Tibial nerve (tissue), 4 donors: ENCODE data around the gene AKAP6. TPM values are rescaled to one million over a fixed set of nuclear protein-coding genes. Genes with fewer than 3 reads are reported as not detected.

Experiments
- DNase-seq, 2 donors: peaks; one replicate each; pipeline ENCODE4 v3.0.0-alpha.2; 2019; ENCODE audit warnings: low spot score in 2 of 2
- H3K27ac ChIP-seq, 4 donors: fragments of 200-600 bp; sonication (generic) in 3 of 4; one replicate each; pipeline ENCODE4 v1.5.1; 2017 to 2019; ENCODE audit warnings: mild to moderate bottlenecking in 1 of 4
- H3K27me3 ChIP-seq, 2 donors: fragments of 200-600 bp; sonication (generic) in 1 of 2; one replicate each; pipeline versions ENCODE4 v1.5.1 to v1.6.0; 2017 to 2019
- H3K36me3 ChIP-seq, 3 donors: fragments of 200-600 bp; sonication (generic); one replicate each; pipeline ENCODE4 v1.5.1; 2018 to 2019
- H3K4me1 ChIP-seq, 4 donors: fragments of 200-600 bp; sonication (generic) in 3 of 4; one replicate each; pipeline ENCODE4 v1.5.1; 2017 to 2019
- H3K4me3 ChIP-seq, 4 donors: fragments of 200-600 bp; sonication (generic) in 3 of 4; one replicate each; pipeline ENCODE4 v1.5.1; 2017 to 2019; ENCODE audit warnings: mild to moderate bottlenecking in 1 of 4, moderate library complexity in 1 of 4
- H3K9me3 ChIP-seq, 4 donors: fragments of 200-600 bp; sonication (generic) in 3 of 4; one replicate each; pipeline ENCODE4 v1.5.1; 2017 to 2019
- CTCF ChIP-seq, 5 experiments: fragments of 200-600 bp in 3 of 5; fragments of 450-650 bp in 2 of 5; sonication (generic) in 3 of 5; IDR thresholded peaks; one replicate each; pipeline ENCODE4 v1.5.1; 2016 to 2019; ENCODE audit warnings: antibody characterized with exemption in 5 of 5, mild to moderate bottlenecking in 3 of 5, moderate library complexity in 2 of 5
- EP300 ChIP-seq, 2 donors: sonication (generic); formaldehyde crosslinking; IDR thresholded peaks; one replicate each; pipeline ENCODE4 v1.6.1; 2017; ENCODE audit warnings: antibody characterized with exemption in 2 of 2, mild to moderate bottlenecking in 1 of 2
- POLR2A ChIP-seq, 2 donors: fragments of 450-650 bp; IDR thresholded peaks; one replicate each; pipeline ENCODE4 v1.6.1; 2017; ENCODE audit warnings: antibody characterized with exemption in 2 of 2, mild to moderate bottlenecking in 2 of 2, moderate library complexity in 2 of 2
- WGBS, 2 donors: methylation state at CpG; one replicate each; pipeline ENCODE4 v1.1.5; 2018; 5-methylcytosine and 5-hydroxymethylcytosine counted together
- total RNA-seq, 4 donors: library from RNA; depleted of rRNA; stranded (reverse); fragments of >200 nt; gene quantifications; one replicate each; pipeline ENCODE4 v1.1.0, GENCODE V29; 2016

Gene AKAP6
- total RNA-seq, 4 donors from 2014 or later = 2.1 to 10.7 (median 5.2) TPM

DNA sequence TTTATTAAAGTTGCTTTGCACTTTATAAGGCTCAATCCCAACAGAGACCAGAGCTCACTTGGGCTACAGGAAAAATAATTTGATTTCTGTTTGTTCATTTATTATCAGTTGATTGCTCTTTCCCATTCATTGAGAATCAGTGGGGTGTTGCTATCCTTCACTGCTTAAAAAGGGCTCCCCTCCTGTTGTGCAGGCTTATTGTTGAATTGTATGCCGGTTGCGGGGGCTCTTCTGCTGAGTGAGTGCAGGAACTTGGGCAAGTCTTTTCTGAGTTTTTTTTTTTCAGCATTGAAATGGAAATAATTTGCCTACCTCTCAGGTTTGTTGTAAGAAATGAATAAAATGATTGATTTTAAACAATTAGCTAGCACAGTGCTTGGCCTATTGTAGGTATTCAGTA, 32.6 kb downstream of the AKAP6 start:
- Histone ChIP-seq H3K27me3 (no peaks in the 10 kb centered on the region), H3K36me3 (no peaks in the 10 kb centered on the region), H3K4me1 (peaks cover 0 to 10% (median 5%) of the 10 kb centered on the region in 4 donors), H3K9me3 (no peaks in the 10 kb centered on the region), H3K4me3 (no peak overlapping the region), H3K27ac (no peak overlapping the region)
- no peak for DNase-seq
- WGBS, 2 donors = 87 to 95% methylated on average over 2 of the region's 2 CpGs
- TF ChIP-seq POLR2A (IDR thresholded peaks at IDR 0.05) = no peak
- no peak for TF ChIP-seq CTCF (IDR thresholded peaks at IDR 0.05)
- TF ChIP-seq EP300 (IDR thresholded peaks at IDR 0.05) = no peak

GRCh38 chr14:32363761-32364160, 34.7 kb downstream of the AKAP6 start:
- 92 to 97% methylated on average over 4 of the region's 4 CpGs for WGBS, 2 donors
- DNase-seq = no peak
- Histone ChIP-seq H3K27ac (no peak overlapping the region), H3K4me1 (peaks cover 0 to 17% (median 6%) of the 10 kb centered on the region in 4 donors), H3K36me3 (no peaks in the 10 kb centered on the region), H3K4me3 (no peak overlapping the region), H3K27me3 (no peaks in the 10 kb centered on the region), H3K9me3 (no peaks in the 10 kb centered on the region)
- TF ChIP-seq CTCF (IDR thresholded peaks at IDR 0.05) (no peak), EP300 (IDR thresholded peaks at IDR 0.05) (no peak), POLR2A (IDR thresholded peaks at IDR 0.05) (no peak)

- no peak for TF ChIP-seq EP300 (IDR thresholded peaks at IDR 0.05)
- TF ChIP-seq POLR2A (IDR thresholded peaks at IDR 0.05) = no peak
- TF ChIP-seq CTCF (IDR thresholded peaks at IDR 0.05) = no peak
- Histone ChIP-seq H3K27me3 (no peaks in the 10 kb centered on the region), H3K4me1 (peaks cover 0 to 17% (median 6%) of the 10 kb centered on the region in 4 donors), H3K27ac (no peak overlapping the region), H3K9me3 (no peaks in the 10 kb centered on the region), H3K36me3 (no peaks in the 10 kb centered on the region), H3K4me3 (no peak overlapping the region)
- DNase-seq = no peak
- 95% methylated on average over 1 of the region's 1 CpG for WGBS, 2 donors
These were observed 35.8 kb downstream of the AKAP6 start for GRCh38 chr14:32364941-32365340.

DNA sequence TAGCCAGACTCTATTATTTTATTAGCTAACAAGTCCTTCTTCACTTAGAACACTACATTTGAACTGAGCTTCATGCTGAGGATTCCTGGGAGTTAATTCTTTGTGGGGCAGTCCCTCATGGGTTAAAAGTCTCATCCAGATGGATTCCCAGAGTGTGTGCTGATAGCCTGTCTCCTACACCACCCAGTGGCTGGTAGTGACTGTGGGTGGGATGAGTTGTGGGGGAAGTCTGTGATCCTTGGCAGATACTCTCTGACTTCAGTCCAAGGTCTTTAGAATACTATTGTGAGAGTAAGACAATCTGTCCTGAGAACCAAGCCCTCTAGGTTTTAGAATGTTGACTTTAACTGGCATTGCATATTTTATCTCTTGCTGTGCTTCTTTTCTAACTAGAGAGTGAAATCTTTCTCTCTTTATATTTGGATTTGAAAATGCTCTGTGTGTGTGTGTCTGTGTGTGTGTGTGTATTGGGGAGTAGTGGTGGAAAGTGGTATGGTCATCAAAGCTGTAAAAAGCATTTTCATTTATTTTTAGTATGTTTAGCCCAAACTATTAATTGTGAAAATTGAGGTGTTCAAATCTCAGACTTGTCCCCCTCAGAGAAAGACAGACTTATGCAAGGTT, 37.3 kb downstream of the AKAP6 start:
- Histone ChIP-seq H3K9me3 (no peaks in the 10 kb centered on the region), H3K4me1 (peaks cover 0 to 17% (median 6%) of the 10 kb centered on the region in 4 donors), H3K27me3 (no peaks in the 10 kb centered on the region), H3K36me3 (no peaks in the 10 kb centered on the region), H3K4me3 (no peak overlapping the region), H3K27ac (peak overlapping the region in 1 of 4 donors; percentile 21)
- TF ChIP-seq CTCF (IDR thresholded peaks at IDR 0.05) (no peak), POLR2A (IDR thresholded peaks at IDR 0.05) (no peak)
- DNase-seq = no peak

DNA sequence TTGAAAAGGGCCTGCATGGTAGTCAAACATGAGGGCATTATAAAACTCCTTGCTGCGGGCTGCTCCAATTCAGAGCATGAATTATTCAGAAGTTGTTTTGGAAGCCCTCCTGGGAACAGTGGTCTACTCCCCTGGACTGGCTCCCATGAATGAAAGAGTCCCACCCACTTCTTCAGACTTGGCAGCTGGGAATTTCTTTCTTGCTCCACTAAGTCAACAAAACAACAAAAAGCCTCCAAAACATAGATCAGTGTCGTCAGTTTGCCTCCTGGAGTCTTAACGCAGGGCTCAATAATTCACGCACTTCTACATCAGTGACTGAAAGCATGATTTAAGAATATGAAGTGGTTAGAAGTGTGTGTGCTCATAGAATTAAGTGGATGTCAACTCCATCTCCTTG, 37.9 kb downstream of the AKAP6 start:
- H3K9me3 ChIP-seq = no peaks in the 10 kb centered on the region
- H3K4me1 ChIP-seq = peaks cover 0 to 17% (median 6%) of the 10 kb centered on the region in 4 donors
- no peaks in the 10 kb centered on the region for H3K36me3 ChIP-seq
- H3K27ac ChIP-seq = peak overlapping the region in 2 of 4 donors; percentile 21 to 33
- WGBS, 2 donors = 28 to 30% methylated on average over 4 of the region's 4 CpGs
- no peak overlapping the region for H3K4me3 ChIP-seq
- no peak for DNase-seq
- H3K27me3 ChIP-seq = no peaks in the 10 kb centered on the region
- no peak for TF ChIP-seq CTCF (IDR thresholded peaks at IDR 0.05)
- no peak for TF ChIP-seq EP300 (IDR thresholded peaks at IDR 0.05)
- TF ChIP-seq POLR2A (IDR thresholded peaks at IDR 0.05) = no peak
